H9 (cell line): ENCODE results near the gene SPNS3. TPM values are rescaled to one million over a fixed set of nuclear protein-coding genes. Genes with fewer than 3 reads are reported as not detected.

Source experiments
- DNase-seq: peaks from one replicate; pipeline ENCODE4 v3.0.0-alpha.2; 2017
- H2AFZ ChIP-seq: one replicate; pipeline ENCODE4 v1.6.1; 2013; ENCODE audit warnings: mild to moderate bottlenecking, low read length, control low read depth, moderate library complexity
- H2AK5ac ChIP-seq: 2 replicates; pipeline ENCODE4 v1.6.1; 2013; ENCODE audit warnings: low read length, control low read depth, mixed read lengths; ENCODE audit not compliant: insufficient read length
- H2BK120ac ChIP-seq: one replicate; pipeline ENCODE4 v1.6.1; 2013; ENCODE audit warnings: low read depth, mild to moderate bottlenecking, low read length, control low read depth, inconsistent platforms; ENCODE audit not compliant: poor library complexity, severe bottlenecking
- H2BK12ac ChIP-seq: 2 replicates; pipeline ENCODE4 v1.6.1; 2013; ENCODE audit warnings: low read length, control low read depth, mixed read lengths, low read depth; ENCODE audit not compliant: insufficient read length
- H2BK15ac ChIP-seq: 2 replicates; pipeline ENCODE4 v1.6.1; 2013; ENCODE audit warnings: low read depth, low read length, control low read depth
- H2BK20ac ChIP-seq: one replicate; pipeline ENCODE4 v1.6.1; 2013; ENCODE audit warnings: low read depth, mild to moderate bottlenecking, low read length, control low read depth, inconsistent platforms; ENCODE audit not compliant: poor library complexity, severe bottlenecking
- H2BK5ac ChIP-seq: 2 replicates; pipeline ENCODE4 v1.6.1; 2013; ENCODE audit warnings: low read length, control low read depth, mixed read lengths; ENCODE audit not compliant: insufficient read length
- H3K14ac ChIP-seq: 2 replicates; pipeline ENCODE4 v1.6.1; 2013; ENCODE audit warnings: low read length, control low read depth; ENCODE audit not compliant: insufficient read depth
- H3K18ac ChIP-seq: 2 replicates; pipeline ENCODE4 v1.6.1; 2013; ENCODE audit warnings: low read depth, mild to moderate bottlenecking, mixed read lengths, low read length, control low read depth; ENCODE audit not compliant: insufficient read length
- H3K23ac ChIP-seq: 2 replicates; pipeline ENCODE4 v1.6.1; 2013; ENCODE audit warnings: low read length, control low read depth, mixed read lengths, low read depth; ENCODE audit not compliant: insufficient read length
- H3K23me2 ChIP-seq: 2 replicates; pipeline ENCODE4 v1.6.1; 2013; ENCODE audit warnings: low read depth, mild to moderate bottlenecking, mixed read lengths, low read length, control low read depth; ENCODE audit not compliant: insufficient read length, poor library complexity, severe bottlenecking
- H3K27ac ChIP-seq: 2 replicates; pipeline ENCODE4 v1.5.1; 2013; ENCODE audit warnings: low read length, control low read depth, mixed read lengths, low read depth; ENCODE audit not compliant: insufficient read length
- H3K27me3 ChIP-seq: 2 replicates; pipeline ENCODE4 v1.6.1; 2013; ENCODE audit warnings: low read length, control low read depth, inconsistent platforms; ENCODE audit not compliant: insufficient read depth
- H3K4ac ChIP-seq: 2 replicates; pipeline ENCODE4 v1.6.1; 2013; ENCODE audit warnings: low read depth, mild to moderate bottlenecking, control low read depth, inconsistent platforms, low read length, moderate library complexity
- H3K4me1 ChIP-seq: 2 replicates; pipeline ENCODE4 v1.6.1; 2013; ENCODE audit warnings: low read length, control low read depth, inconsistent platforms; ENCODE audit not compliant: insufficient read depth
- H3K4me2 ChIP-seq: 2 replicates; pipeline ENCODE4 v1.6.1; 2013; ENCODE audit warnings: low read length, control low read depth, mixed read lengths; ENCODE audit not compliant: insufficient read length, insufficient read depth
- H3K56ac ChIP-seq: 2 replicates; pipeline ENCODE4 v1.6.1; 2013; ENCODE audit warnings: low read depth, mild to moderate bottlenecking, mixed read lengths, low read length, control low read depth; ENCODE audit not compliant: insufficient read length
- H3K79me1 ChIP-seq: 2 replicates; pipeline ENCODE4 v1.6.1; 2013; ENCODE audit warnings: low read depth, mild to moderate bottlenecking, moderate library complexity, low read length, control low read depth, inconsistent platforms; ENCODE audit not compliant: insufficient read depth, poor library complexity, severe bottlenecking
- H3K79me2 ChIP-seq: 2 replicates; pipeline ENCODE4 v1.6.1; 2013; ENCODE audit warnings: low read length, control low read depth, inconsistent platforms; ENCODE audit not compliant: insufficient read depth
- H3K9ac ChIP-seq: 2 replicates; pipeline ENCODE4 v1.6.1; 2013; ENCODE audit warnings: low read length, control low read depth, mixed read lengths; ENCODE audit not compliant: insufficient read length; ENCODE audit errors: extremely low read depth
- H3K9me3 ChIP-seq: one replicate; pipeline ENCODE4 v1.6.1; 2013; ENCODE audit warnings: low read depth, low read length, inconsistent platforms; ENCODE audit not compliant: control insufficient read depth
- H3T11ph ChIP-seq: one replicate; pipeline ENCODE4 v1.6.1; 2013; ENCODE audit warnings: mild to moderate bottlenecking, low read length, control low read depth, inconsistent platforms
- H4K20me1 ChIP-seq: one replicate; pipeline ENCODE4 v1.6.1; 2013; ENCODE audit not compliant: control insufficient read depth, insufficient read length, insufficient read depth
- H4K5ac ChIP-seq: 2 replicates; pipeline ENCODE4 v1.6.1; 2013; ENCODE audit warnings: low read depth, mild to moderate bottlenecking, mixed read lengths, low read length, control low read depth; ENCODE audit not compliant: insufficient read length
- H4K8ac ChIP-seq: replicated peaks from 2 replicates; pipeline ENCODE4 v1.6.1; 2013; ENCODE audit warnings: low read length, control low read depth, mixed read lengths, low read depth; ENCODE audit not compliant: insufficient read length
- H4K91ac ChIP-seq: 2 replicates; pipeline ENCODE4 v1.6.1; 2013; ENCODE audit warnings: low read depth, mild to moderate bottlenecking, moderate library complexity, mixed read lengths, low read length, control low read depth; ENCODE audit not compliant: insufficient read length
- H3K27ac Mint-ChIP-seq, 3 experiments: 2 replicates in 2 of 3; 3 replicates in 1 of 3; pipeline ENCODE4 v1.8.0; 2020 to 2021; ENCODE audit warnings: mixed read lengths in 3 of 3, mild to moderate bottlenecking in 1 of 3, moderate library complexity in 1 of 3
- H3K27me3 Mint-ChIP-seq: 2 replicates; pipeline ENCODE4 v1.8.0; 2021; ENCODE audit warnings: low read depth, mild to moderate bottlenecking, moderate library complexity, mixed read lengths
- H3K36me3 Mint-ChIP-seq, 3 experiments: 2 replicates in 2 of 3; 3 replicates in 1 of 3; pipeline ENCODE4 v1.8.0; 2020 to 2021; ENCODE audit warnings: low read depth in 3 of 3, mixed read lengths in 3 of 3; ENCODE audit not compliant: insufficient read depth in 1 of 3
- H3K4me1 Mint-ChIP-seq, 2 experiments: 2 replicates each; pipeline ENCODE4 v1.8.0; 2020; ENCODE audit warnings: mixed read lengths in 2 of 2
- H3K4me3 Mint-ChIP-seq, 2 experiments: 2 replicates in 1 of 2; 3 replicates in 1 of 2; pipeline ENCODE4 v1.8.0; 2020 to 2021; ENCODE audit warnings: mild to moderate bottlenecking in 2 of 2, mixed read lengths in 2 of 2, moderate library complexity in 1 of 2
- H3K9me3 Mint-ChIP-seq, 2 experiments: 2 replicates in 1 of 2; 3 replicates in 1 of 2; pipeline ENCODE4 v1.8.0; 2020; ENCODE audit warnings: mild to moderate bottlenecking in 2 of 2, mixed read lengths in 2 of 2, moderate library complexity in 1 of 2
- CTCF ChIP-seq: fragments of 200-600 bp; sonication (generic); conservative IDR thresholded peaks from 3 replicates; pipeline ENCODE4 v1.8.0; 2021; ENCODE audit warnings: antibody characterized with exemption, mild to moderate bottlenecking
- WGBS: extraction: QIAGEN DNeasy Blood & Tissue Kit; methylation state at CpG from one replicate; pipeline ENCODE4 v1.1.7; 2013; ENCODE audit warnings: missing lambda C conversion rate, low lambda C conversion rate, mixed read lengths; ENCODE audit not compliant: insufficient read length; ENCODE audit errors: extremely low coverage; 5-methylcytosine and 5-hydroxymethylcytosine counted together
- total RNA-seq: library from RNA; stranded (reverse); gene quantifications from 2 replicates; pipeline ENCODE4 v1.2.1, GENCODE V29; 2021

SPNS3 gene
- total RNA-seq, 1 experiment from 2014 or later, result not detected

GRCh38 chr17:4422864-4423263, 10.9 kb upstream of the SPNS3 start:
- Histone ChIP-seq H4K20me1 (no peaks in the 10 kb centered on the region), H3K23ac (no peak overlapping the region), H4K91ac (no peak overlapping the region), H3K4me1 (no peaks in the 10 kb centered on the region), H3T11ph (no peak overlapping the region), H3K27ac (no peak overlapping the region), H3K23me2 (no peaks in the 10 kb centered on the region), H3K9ac (no peak overlapping the region), H3K27me3 (no peaks in the 10 kb centered on the region), H2BK20ac (no peak overlapping the region), H2BK5ac (no peak overlapping the region), H4K5ac (no peak overlapping the region), H3K56ac (no peak overlapping the region), H2BK120ac (no peak overlapping the region), H2BK12ac (no peak overlapping the region), H3K79me2 (no peaks in the 10 kb centered on the region), H3K18ac (no peak overlapping the region), H2BK15ac (no peak overlapping the region), H3K79me1 (no peaks in the 10 kb centered on the region), H3K4ac (no peak overlapping the region), H3K4me2 (no peak overlapping the region), H3K14ac (no peak overlapping the region), H3K9me3 (no peaks in the 10 kb centered on the region), H2AK5ac (no peak overlapping the region), H4K8ac (no peak overlapping the region), H2AFZ (no peak overlapping the region)
- Mint-ChIP-seq H3K9me3 (no peaks in the 10 kb centered on the region), H3K36me3 (no peaks in the 10 kb centered on the region), H3K27ac (no peak overlapping the region), H3K27me3 (peaks cover 19% of the 10 kb centered on the region), H3K4me1 (no peaks in the 10 kb centered on the region), H3K4me3 (no peak overlapping the region)
- no CpG with 5 or more reads among the region's 6 CpGs for WGBS
- DNase-seq, result no peak
- TF ChIP-seq CTCF, result no peak
